Stimulated activated CD8-positive, alpha-beta memory T cell treated with anti-CD3 and anti-CD28 coated beads, Interleukin-12 subunit alpha, Interleukin-12 subunit beta, amount 100 ng/mL, for 4 hours (primary cell): ENCODE data around the gene TMEM125.

Experiments
- DNase-seq: peaks from one replicate; pipeline ENCODE4 v3.0.0-alpha.2; 2020; ENCODE audit warnings: low read depth

The TMEM125 gene

DNA sequence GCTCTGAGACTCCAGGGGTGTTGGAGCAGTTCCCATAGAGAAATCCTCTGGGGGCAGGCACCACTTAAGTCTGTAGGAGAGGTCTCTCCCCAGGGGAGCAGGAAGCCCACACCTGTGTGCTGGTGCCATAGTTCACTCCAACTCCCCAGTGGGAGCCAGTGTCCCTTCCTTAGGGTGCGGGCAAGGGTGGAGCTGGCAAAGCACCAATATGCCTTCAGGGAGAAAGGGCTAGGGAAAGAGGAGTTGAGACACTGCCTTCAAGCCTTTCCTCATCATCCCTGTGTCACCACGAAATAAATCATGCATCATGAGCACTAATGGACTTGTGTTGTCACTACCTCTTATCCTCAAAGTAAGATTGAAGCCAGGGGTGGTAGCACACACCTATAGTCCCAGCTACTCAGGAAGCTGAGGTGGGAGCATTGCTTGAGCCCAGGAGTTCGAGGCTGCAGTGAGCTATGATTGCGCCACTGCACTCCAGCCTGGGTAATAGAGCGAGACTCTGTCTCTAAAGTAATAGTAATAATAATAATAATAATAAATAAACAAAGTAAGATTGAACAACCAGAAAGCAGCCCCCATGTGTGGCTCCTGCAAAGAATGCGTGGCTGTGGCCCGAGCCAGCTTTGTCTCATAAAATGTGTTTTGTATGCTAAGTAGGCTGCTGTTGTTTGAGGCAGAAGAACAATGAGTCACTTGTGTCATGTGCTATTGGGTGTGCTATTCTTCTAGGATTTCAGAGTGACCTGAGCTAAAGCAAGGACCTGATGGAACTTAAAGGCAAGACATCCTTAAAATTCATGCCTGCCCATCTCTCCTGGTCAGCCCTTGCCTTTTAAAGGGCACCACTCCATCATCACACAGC is 24.3 kb downstream of the TMEM125 start:
- DNase-seq, result no peak

DNA sequence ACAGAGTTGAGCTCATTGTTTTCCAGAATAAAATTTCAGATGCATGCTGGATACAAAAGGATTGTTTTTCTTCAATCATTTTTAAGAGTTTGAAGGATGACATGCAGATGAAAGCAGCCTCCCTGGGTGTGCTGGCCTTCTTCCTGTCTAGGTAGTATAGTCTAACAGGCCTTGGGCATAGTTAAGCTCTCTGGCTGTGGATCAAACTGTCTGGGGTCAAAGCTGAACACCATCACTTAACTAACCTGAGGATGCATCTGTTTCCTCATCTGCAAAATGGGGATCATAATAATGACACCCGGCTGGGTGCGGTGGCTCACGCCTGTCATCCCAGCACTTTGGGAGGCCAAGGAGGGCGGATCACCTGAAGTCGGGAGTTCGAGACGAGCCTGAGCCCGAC is 25.0 kb downstream of the TMEM125 start:
- no peak for DNase-seq

DNA sequence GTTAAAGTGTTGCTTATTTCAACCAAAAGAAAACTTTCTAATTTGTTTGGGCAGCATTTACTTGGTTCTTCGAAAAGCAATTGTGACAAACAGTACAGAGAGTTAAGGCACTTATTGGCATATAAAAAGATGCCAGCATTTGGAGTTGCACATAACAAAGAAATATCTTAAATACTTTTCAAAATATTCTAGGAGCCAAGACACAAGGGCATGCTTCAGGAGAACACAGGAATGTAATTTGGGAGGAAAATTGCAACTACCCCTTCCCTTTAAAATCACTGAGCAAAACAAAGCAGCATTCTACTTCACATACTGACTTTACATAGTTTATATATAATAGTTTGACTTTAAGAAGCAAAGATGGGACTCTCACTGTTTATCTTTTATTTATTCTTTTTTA is 26.4 kb downstream of the TMEM125 start:
- no peak for DNase-seq

DNA sequence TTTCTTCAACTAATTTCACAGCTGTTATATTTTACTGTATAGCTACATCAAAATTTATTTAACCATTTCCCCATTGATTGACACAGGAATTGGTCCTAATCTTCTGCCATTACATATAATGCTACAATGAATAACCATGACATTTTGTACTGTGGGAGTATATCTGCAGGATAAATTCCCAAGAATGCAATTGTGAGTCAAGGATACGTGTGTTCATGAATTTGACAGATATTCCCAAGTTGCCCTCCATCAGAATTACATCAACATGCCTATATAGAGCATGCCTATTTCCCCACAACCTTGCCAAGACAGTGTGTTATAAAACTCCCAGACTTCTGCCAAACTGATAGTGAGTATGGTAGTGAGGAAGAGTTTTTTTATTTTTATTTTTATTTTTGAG is 28.3 kb downstream of the TMEM125 start:
- no peak for DNase-seq

DNA sequence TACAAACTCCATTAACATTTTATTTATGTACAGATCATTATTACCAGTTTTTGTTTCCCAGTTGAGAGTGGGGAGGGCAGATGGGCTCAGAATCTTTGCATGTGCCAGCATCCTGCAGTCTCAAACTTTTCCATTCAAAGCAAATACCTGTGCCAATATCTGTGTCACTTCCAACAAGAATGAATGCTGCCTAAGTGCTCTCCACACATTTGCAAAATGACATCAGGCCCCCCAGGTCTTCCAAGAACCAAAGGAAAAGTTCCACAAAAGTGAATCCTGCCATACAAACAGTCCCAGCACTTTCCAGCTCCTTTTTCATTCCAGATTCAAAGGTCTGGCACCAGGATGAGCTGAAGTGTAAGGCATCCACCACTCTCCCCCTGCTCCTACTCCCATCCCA is 29.3 kb downstream of the TMEM125 start:
- DNase-seq, result no peak

DNA sequence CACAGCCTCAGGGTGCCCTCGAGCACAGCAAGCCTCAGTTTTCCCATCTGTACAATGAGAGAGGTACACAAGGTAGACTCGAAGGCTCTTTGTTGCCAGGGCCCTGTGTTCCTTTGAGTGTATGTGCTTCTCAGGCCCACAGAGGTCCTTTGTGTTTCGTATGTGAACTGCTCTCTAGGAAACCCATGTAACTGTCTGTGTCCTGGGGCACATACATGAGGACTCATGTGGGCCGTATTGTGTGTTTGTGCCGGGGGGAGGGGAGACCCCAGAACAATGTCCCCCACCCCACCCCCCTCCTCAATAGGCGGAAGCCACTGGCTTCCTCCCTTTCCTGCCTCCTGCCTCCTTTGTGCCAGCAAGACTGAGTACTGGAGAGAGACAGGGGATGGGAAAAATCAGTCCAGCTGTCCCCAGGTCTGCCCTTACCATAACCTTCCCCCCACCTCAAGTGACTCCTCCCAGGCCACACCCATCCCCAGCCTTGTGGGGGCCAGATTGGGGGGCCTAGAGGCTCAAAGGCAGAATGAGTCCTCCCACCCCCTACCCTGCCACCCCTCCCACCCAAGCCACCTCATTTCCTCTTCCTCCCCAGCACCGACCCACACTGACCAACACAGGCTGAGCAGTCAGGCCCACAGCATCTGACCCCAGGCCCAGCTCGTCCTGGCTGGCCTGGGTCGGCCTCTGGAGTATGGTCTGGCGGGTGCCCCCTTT is 30.8 kb downstream of the TMEM125 start, which contains the start of gene TIE1:
Gene TIE1, plus strand, starts transcription at position 605 of the 717 bp plus-strand sequence. Its CDS starts 90 bp downstream, at position 695.
- DNase-seq, result no peak

DNA sequence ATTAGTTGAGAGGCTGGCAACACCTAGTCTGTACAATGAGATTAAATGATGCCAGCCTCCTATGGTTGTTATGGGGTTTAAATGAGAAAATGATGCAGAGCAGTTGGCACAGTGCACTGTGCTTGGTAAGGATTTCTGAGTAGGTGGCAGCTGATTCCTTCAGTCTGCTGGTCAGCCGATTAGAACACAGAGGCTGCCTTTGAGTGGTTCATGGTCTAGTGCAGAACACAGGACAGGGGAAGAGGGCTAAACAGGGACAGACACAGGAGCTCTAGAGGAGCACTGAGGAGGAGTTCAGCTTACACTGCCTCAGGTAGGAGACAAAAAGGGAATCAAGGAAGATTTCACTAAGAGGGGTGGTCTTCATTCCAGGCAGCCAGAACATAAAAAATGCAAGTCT is 32.4 kb downstream of the TMEM125 start:
- no peak for DNase-seq

DNA sequence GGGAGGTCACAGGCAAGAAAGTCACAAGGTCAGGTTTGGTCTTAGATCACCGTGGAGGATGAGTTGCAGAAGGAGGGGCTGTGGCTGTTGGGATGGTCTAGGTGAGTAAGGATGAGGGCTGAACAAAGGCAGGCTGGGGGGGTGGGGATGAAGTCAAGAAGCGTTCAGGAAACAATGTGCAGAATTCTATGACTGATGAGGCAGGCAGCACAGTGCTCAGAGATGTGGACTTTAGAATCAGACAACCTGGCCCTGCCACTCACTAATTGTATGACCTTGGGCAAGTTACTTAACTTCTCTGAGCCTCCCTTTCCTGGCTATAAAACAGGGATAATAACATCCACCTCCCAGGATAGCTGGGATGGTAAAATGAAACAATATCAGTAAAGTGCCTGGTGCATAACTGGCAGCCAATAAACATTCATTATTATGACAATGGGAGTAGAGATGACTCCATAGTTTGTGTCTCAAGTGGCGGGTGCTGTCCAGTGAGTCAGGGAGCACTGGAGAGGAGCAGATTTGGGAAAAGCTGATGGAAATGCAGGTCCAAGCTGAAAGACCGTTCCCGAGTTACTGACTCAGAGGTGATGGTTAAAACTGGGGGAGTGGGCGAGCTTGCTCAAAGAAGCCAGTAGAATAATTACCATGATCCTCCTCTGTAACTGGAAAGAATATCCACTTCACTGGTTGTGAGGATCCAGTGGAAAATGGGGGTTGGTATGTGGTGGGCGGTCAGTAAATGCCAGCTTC is 33.1 kb downstream of the TMEM125 start:
- no peak for DNase-seq

DNA sequence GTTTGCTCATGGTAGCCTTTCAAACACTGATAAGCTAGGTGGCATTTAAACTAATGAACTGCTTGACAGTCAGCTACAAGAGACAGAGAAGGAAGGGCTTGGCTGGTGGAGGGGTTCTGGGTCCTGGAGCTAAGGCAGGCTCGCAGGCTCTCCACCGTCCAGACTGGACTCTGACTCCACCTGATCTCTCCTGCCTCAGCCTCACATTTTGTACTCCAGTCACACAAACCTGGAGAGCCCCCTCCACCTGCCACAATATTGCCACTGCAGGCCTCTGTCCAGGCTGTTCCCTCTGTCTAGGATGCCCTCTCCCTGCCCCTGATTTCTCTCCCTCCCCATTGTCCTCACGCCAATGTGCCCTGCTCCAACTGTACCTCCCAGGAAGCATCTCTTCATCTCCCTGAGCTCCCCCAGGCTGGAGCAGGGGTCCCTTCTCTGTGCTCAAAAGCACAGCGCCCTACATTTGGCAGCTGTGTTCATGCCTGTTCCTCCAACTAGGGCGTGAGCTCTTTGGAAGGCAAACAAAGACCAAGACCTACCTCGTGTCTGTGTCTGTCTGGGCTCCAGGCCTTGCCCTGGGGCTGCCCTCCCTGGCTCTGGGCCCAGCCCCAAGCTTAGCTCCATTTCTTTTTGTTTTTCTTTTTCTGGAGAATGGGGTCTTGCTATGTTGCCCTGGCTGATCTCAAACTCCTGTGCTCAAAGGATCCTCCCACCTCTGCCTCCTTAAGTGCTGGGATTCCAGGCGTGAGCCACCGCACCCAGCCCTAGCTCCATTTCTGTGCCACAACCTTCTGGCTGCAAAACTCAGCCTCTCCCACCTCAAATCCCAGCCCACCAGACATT is 33.9 kb downstream of the TMEM125 start:
- no peak for DNase-seq

DNA sequence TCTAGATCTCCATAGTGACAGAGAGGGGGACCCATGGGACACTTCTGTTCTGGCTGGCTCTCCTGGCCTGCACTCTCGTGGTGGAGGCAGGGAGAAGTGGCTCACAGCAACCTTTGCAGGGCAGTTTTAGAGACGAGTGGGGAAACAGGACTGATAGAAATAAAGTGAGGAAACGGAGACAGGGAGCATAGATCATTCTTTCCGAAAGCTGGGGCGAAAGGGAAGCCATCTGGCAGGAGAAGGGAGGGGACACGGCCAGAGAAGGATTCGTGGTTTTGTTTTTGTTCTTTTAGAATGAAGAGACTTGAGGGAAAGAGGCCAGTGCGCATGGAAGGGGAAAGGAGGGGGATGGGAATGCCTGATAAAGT is 34.5 kb downstream of the TMEM125 start:
- DNase-seq, result no peak

DNA sequence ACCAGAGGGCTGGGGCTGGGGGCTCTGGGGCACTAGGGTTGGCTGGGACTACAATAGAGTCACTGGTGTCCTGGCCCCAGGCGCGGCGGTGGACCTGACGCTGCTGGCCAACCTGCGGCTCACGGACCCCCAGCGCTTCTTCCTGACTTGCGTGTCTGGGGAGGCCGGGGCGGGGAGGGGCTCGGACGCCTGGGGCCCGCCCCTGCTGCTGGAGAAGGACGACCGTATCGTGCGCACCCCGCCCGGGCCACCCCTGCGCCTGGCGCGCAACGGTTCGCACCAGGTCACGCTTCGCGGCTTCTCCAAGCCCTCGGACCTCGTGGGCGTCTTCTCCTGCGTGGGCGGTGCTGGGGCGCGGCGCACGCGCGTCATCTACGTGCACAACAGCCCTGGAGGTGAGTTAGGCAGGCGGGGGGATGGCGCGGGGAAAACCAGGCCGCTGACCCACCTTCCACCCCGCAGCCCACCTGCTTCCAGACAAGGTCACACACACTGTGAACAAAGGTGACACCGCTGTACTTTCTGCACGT is 35.1 kb downstream of the TMEM125 start:
- DNase-seq, result no peak

DNA sequence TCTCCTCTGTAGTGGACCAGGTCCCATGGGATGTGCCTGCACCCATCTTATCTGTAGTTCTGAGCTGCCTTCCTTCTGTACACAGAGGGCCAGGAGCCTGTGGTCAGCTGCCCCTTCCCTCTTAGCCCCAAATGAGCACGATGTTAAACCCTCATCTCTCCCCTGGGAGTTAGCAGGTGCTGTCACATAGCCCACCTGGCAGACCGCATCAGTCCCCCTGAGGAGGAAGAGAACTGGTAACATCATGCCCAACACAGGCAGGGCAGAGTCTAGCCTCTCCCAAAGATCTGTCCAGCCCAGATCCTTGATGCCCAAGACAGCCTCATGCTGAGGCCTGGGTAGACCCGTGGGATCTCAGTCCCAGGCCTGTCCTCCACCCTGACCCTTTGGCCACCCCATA is 35.7 kb downstream of the TMEM125 start:
- DNase-seq, result no peak

DNA sequence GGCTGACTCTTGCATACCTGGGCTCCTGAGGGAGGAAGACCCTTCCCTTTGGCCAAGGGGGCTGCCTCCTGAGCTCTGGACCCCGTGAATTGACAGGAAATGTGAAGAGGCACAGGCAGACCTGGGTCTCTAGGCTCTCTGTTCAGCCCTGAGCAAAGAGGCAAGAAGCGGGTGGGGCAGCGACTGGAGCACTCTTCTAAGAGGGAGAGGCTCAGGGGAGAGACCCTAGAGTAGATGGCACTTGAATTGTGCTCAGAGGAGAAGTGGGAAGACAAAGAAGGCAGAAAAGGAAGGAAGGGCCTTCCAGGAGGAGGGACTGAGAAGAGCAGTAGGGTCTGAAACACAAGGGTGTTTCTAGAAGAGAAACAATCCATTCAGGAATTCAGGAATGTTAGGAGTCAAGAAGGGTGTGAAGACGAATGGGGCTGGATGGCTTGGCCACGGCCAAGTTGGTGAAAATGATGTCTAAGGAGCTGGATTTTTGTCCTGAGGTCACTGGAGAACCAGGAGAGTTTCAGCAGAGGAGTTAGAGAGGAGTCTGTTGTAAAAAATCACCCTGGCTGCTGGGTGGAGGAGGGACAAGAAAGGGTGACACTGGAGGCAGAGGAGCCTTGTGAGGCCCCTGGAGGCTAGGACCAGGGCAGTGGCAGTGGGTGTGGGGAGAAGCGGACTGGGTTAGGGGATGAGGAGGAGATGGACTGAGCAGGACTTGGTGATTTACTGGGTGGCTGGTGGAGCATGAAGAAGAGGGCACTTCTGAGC is 36.3 kb downstream of the TMEM125 start:
- no peak for DNase-seq

DNA sequence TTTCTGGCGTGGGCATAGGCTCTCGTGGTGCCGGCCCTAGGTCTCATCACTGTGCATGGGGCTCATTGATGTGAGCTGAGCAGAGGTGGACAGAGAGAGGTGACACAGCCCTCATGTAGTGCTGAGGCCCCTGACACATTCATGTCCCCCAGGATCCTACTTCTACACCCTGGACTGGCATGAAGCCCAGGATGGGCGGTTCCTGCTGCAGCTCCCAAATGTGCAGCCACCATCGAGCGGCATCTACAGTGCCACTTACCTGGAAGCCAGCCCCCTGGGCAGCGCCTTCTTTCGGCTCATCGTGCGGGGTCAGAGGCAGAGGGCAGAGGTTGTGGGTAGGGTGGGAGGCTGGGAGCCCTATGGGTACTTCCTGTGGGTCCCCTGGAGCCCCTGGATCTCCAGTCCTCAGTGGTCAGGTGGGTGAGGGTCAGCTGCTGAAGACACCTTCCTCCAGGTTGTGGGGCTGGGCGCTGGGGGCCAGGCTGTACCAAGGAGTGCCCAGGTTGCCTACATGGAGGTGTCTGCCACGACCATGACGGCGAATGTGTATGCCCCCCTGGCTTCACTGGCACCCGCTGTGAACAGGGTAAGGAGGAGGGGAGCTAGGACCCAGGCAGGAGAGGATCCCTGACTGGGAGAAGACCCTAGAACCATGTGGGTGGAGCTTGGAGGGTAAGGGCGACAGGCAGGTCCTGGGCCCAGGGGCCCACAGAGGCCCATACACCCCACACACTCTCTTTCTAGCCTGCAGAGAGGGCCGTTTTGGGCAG is 37.1 kb downstream of the TMEM125 start:
- no peak for DNase-seq

DNA sequence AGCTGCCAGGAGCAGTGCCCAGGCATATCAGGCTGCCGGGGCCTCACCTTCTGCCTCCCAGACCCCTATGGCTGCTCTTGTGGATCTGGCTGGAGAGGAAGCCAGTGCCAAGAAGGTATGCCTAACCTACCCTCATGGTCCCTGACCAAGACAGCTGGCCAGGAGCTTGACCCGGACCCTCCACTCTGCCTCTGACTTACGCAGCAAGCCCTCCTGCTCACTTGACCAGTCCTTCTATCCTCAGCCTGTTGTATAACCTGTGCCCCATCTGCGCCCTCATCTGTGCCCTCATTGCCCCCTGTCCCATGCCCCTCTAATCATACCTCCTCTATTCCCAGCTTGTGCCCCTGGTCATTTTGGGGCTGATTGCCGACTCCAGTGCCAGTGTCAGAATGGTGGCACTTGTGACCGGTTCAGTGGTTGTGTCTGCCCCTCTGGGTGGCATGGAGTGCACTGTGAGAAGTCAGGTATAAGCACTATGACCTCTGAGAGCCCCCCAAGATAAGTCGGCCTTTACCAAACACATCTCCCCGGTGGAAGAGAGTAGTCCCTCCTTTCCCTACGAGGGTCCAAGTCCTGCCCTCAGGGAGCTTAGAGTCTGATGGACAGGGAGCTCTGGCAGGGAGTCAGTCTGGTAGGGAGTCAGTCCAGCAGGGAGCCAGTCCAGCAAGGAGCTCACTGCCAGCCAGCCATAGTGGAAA is 37.8 kb downstream of the TMEM125 start:
- DNase-seq, result no peak

DNA sequence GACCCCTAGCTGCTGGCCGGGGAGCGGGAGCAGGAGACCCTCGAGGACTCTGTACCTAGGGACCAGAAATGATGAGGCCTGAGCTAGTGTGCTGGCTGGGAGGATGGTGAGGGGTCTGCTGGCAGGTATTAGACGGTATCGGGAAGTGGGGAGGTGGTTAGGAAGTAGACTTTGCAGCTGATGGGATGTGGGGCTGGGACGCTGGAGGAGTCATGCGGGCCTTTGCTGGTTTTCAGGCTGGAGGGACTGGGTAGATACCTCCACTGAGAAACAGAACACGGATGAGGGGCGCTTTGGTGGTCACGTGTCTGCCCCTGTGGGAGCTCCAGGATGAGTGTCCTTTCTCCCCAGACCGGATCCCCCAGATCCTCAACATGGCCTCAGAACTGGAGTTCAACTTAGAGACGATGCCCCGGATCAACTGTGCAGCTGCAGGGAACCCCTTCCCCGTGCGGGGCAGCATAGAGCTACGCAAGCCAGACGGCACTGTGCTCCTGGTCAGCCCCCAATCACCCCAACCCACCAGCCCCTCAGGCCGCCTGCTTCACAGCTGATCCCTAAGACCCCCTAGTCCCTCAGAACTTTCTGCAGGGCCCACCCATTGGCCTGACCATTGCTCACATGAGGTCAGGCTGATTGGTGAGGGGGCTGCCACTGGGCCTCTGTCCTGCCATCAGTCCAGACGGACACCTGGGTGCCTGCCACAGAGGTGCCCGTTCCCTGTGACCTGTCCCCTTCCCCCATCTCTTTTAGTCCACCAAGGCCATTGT is 39.0 kb downstream of the TMEM125 start:
- DNase-seq, result no peak

DNA sequence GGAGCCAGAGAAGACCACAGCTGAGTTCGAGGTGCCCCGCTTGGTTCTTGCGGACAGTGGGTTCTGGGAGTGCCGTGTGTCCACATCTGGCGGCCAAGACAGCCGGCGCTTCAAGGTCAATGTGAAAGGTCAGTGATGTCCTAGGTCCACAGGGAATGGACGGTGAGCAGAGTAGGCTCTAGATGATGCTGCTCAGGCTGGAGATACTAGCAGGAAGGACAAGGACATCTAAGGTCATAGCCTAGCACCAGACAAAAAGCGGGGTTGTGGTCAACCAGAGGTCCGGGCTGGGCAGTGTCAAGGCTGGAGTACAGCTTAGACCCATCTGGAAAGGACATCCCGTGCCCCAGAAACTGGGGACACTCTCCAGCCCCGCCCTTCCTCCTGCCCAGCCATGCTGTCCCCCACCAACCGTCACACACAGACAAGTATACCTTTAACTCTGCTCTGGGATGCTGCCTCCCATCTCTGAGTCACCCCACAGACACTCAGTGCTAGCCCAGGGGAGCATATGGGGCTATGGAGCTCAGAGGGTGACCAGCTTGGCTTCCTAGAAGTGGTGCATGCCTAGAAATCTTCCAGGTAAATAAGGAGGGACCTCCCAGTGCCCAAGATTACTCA is 39.7 kb downstream of the TMEM125 start:
- DNase-seq, result no peak

DNA sequence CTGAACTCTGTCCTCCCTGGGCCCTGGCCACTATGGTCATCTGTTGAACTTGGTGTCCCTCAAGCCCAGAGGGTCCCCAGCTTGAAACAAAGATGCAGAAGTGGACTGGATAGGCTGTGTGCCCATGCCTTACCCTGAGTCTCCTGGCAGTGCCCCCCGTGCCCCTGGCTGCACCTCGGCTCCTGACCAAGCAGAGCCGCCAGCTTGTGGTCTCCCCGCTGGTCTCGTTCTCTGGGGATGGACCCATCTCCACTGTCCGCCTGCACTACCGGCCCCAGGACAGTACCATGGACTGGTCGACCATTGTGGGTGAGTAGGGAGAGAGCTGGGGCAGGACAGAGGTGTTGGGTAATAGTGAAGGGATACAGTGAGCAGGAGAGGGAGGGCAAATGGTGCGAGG is 41.7 kb downstream of the TMEM125 start:
- no peak for DNase-seq
